A673 (cell line): Measurements from ENCODE around the gene COL28A1. TPM values are rescaled to one million over a fixed set of nuclear protein-coding genes. Genes with fewer than 3 reads are reported as not detected.

Experiments
- BruUV-seq: library from RNA; stranded (reverse); fragments of 400-500 nt; replicated peaks from 2 replicates; lab custom pipeline; 2021; lab: Mats Ljungman, UMichigan
- CTCF ChIA-PET: fragments of 300-600 bp; sonication (Branson Sonifier 250); formaldehyde crosslinking; loops from one replicate; lab custom pipeline; 2022; ENCODE audit warnings: antibody characterized with exemption; lab: Charles Lee
- POLR2A ChIA-PET: fragments of 300-600 bp; sonication (Branson Sonifier 250); formaldehyde crosslinking; loops from one replicate; lab custom pipeline; 2022; ENCODE audit warnings: antibody characterized with exemption; ENCODE audit not compliant: low non-redundant PET; lab: Charles Lee
- DNase-seq: peaks from one replicate; pipeline ENCODE4 v3.0.0-alpha.2; 2015; ENCODE audit warnings: low spot score
- H3K27ac ChIP-seq: fragments of 200-600 bp; sonication (generic); 2 replicates; pipeline ENCODE4 v1.5.1; 2016; ENCODE audit warnings: mixed run types, low read depth, mild to moderate bottlenecking, mixed read lengths, antibody characterized with exemption, low read length; ENCODE audit not compliant: poor library complexity, severe bottlenecking
- H3K27me3 ChIP-seq: fragments of 200-600 bp; sonication (generic); replicated peaks from 2 replicates; pipeline ENCODE4 v1.6.1; 2017; ENCODE audit warnings: mixed run types, low read depth, mild to moderate bottlenecking, mixed read lengths, antibody characterized with exemption, low read length; ENCODE audit not compliant: insufficient read depth, poor library complexity
- H3K36me3 ChIP-seq: fragments of 200-600 bp; sonication (generic); 2 replicates; pipeline ENCODE4 v1.6.1; 2016; ENCODE audit warnings: mixed run types, mild to moderate bottlenecking, mixed read lengths, antibody characterized with exemption, low read length; ENCODE audit not compliant: insufficient read depth, poor library complexity, severe bottlenecking
- H3K4me1 ChIP-seq: fragments of 200-600 bp; sonication (generic); 2 replicates; pipeline ENCODE4 v1.6.1; 2017; ENCODE audit warnings: mixed run types, mild to moderate bottlenecking, mixed read lengths, antibody characterized with exemption, low read length; ENCODE audit not compliant: insufficient read depth, poor library complexity, severe bottlenecking
- H3K4me3 ChIP-seq: fragments of 200-600 bp; sonication (generic); 2 replicates; pipeline ENCODE4 v1.5.1; 2016; ENCODE audit warnings: low read depth, mixed run types, mild to moderate bottlenecking, mixed read lengths, low read length; ENCODE audit not compliant: poor library complexity, severe bottlenecking
- H3K9me3 ChIP-seq: fragments of 200-600 bp; sonication (generic); 2 replicates; pipeline ENCODE4 v1.6.1; 2016; ENCODE audit warnings: mixed run types, low read depth, mild to moderate bottlenecking, mixed read lengths, antibody characterized with exemption, low read length; ENCODE audit not compliant: poor library complexity, severe bottlenecking
- CTCF ChIP-seq: fragments of 300-800, 200-600 bp; sonication (generic); conservative IDR thresholded peaks from 2 replicates; pipeline ENCODE4 v1.5.1; 2017; ENCODE audit warnings: low read depth, mild to moderate bottlenecking, antibody characterized with exemption, low read length, moderate library complexity, mixed read lengths
- EZH2 ChIP-seq: fragments of 200-600 bp; sonication (generic); IDR thresholded peaks from 2 replicates; pipeline ENCODE4 v1.6.1; 2017; ENCODE audit warnings: borderline replicate concordance, low read depth, mild to moderate bottlenecking, mixed read lengths, antibody characterized with exemption, low read length; ENCODE audit not compliant: poor library complexity, severe bottlenecking
- intact Hi-C: fragments of 100-400 bp; cut with micrococcal nuclease; formaldehyde crosslinking; loops from one replicate; pipeline ENCODE4 v1.10.0; 2022; ENCODE audit not compliant: unreplicated experiment
- total RNA-seq: library from RNA; stranded (reverse); gene quantifications from 2 replicates; pipeline ENCODE4 v1.2.3, GENCODE V29; 2021

COL28A1 gene
- total RNA-seq, 1 experiment from 2014 or later, result 0.34 TPM

GRCh38 chr7:7330997-7331396, 204.7 kb downstream of the COL28A1 start:
- DNase-seq, result no peak
- TF ChIP-seq EZH2 (no peak), CTCF (no peak)
- CTCF ChIA-PET, result no interaction called here
- H3K4me3 ChIP-seq, result no peak overlapping the region
- H3K36me3 ChIP-seq, result no peaks in the 10 kb centered on the region
- no peaks in the 10 kb centered on the region for H3K4me1 ChIP-seq
- peaks cover 67% of the 10 kb centered on the region for H3K27me3 ChIP-seq
- intact Hi-C loops, result no loop called here
- H3K9me3 ChIP-seq, result no peaks in the 10 kb centered on the region
- BruUV-seq, result no TSS peak
- H3K27ac ChIP-seq, result no peak overlapping the region
- POLR2A ChIA-PET, result no interaction called here

- ChIA-PET POLR2A (no interaction called here), CTCF (no interaction called here)
- Histone ChIP-seq H3K9me3 (no peaks in the 10 kb centered on the region), H3K27me3 (peaks cover 68% of the 10 kb centered on the region), H3K36me3 (no peaks in the 10 kb centered on the region), H3K4me3 (no peak overlapping the region), H3K27ac (no peak overlapping the region), H3K4me1 (no peaks in the 10 kb centered on the region)
- intact Hi-C loops, result no loop called here
- TF ChIP-seq EZH2 (no peak), CTCF (no peak)
- no TSS peak for BruUV-seq
- DNase-seq, result no peak
These were observed 206.3 kb downstream of the COL28A1 start for GRCh38 chr7:7329326-7329725.

- no peak for DNase-seq
- Histone ChIP-seq H3K27me3 (peaks cover 59% of the 10 kb centered on the region), H3K4me3 (no peak overlapping the region), H3K36me3 (no peaks in the 10 kb centered on the region), H3K27ac (no peak overlapping the region), H3K4me1 (no peaks in the 10 kb centered on the region), H3K9me3 (no peaks in the 10 kb centered on the region)
- BruUV-seq, result no TSS peak
- intact Hi-C loops, result no loop called here
- ChIA-PET POLR2A (no interaction called here), CTCF (no interaction called here)
- TF ChIP-seq CTCF (no peak), EZH2 (no peak)
These were observed 208.2 kb downstream of the COL28A1 start for GRCh38 chr7:7327423-7327822.
